NT2/D1 (cell line): ENCODE data around the gene HCST.

Experiments
- YY1 ChIP-seq: IDR thresholded peaks from 2 replicates; pipeline ENCODE4 v1.6.1; 2011; ENCODE audit not compliant: insufficient read length, insufficient read depth
- ZNF274 ChIP-seq: IDR thresholded peaks from 2 replicates; pipeline ENCODE4 v1.6.1; 2011; ENCODE audit warnings: mild to moderate bottlenecking, low read depth, low read length

- TF ChIP-seq YY1, result no peak
- no peak for TF ChIP-seq ZNF274
Observed at GRCh38 chr19:35908973-35909683, 6.8 kb downstream of the HCST start.
